T-helper 17 cell (primary cell): ENCODE data around the gene TOX2. TPM values are rescaled to one million over a fixed set of nuclear protein-coding genes. Genes with fewer than 3 reads are reported as not detected.
A peak's percentile ranks its signal among the peaks of the same experiment; 100 is the strongest.

Experiments
- ATAC-seq: fragments of 150-1000 bp; cut with Tn5 transposase; 2 replicates; pipeline ENCODE4 v1.10.0; 2021; ENCODE audit warnings: mild to moderate bottlenecking, moderate library complexity
- DNase-seq, 3 donors: peaks; one replicate each; pipeline versions ENCODE4 v3.0.0 to v3.0.0-alpha.2; 2020 to 2021
- H3K9me3 ChIP-seq: one replicate; pipeline ENCODE4 v1.7.0; 2013; ENCODE audit warnings: low read length, mild to moderate bottlenecking; ENCODE audit not compliant: control insufficient read depth, poor library complexity, severe bottlenecking
- H3K27ac Mint-ChIP-seq: one replicate; pipeline ENCODE4 v1.8.0; 2022; ENCODE audit warnings: mild to moderate bottlenecking, moderate library complexity, mixed read lengths
- H3K27me3 Mint-ChIP-seq: one replicate; pipeline ENCODE4 v1.8.0; 2022; ENCODE audit warnings: mixed read lengths
- H3K36me3 Mint-ChIP-seq: one replicate; pipeline ENCODE4 v1.8.0; 2022; ENCODE audit warnings: low read depth, mixed read lengths
- H3K4me1 Mint-ChIP-seq: one replicate; pipeline ENCODE4 v1.8.0; 2022; ENCODE audit warnings: mild to moderate bottlenecking, mixed read lengths
- H3K4me3 Mint-ChIP-seq: one replicate; pipeline ENCODE4 v1.8.0; 2022; ENCODE audit warnings: mild to moderate bottlenecking, moderate library complexity, mixed read lengths
- total RNA-seq, 4 donors: library from RNA in 2 of 4; stranded (reverse) in 2 of 4; gene quantifications; one replicate each; pipeline ENCODE4 v1.2.3 and lab custom pipeline; 2022 to 2026

The TOX2 gene
- total RNA-seq, 2 donors from 2014 or later, result 1.7 to 2.2 TPM

GRCh38 chr20:43973671-43974450 is 59.2 kb downstream of the TOX2 start:
- H3K4me3 Mint-ChIP-seq, result no peak overlapping the region
- H3K27me3 Mint-ChIP-seq, result peaks cover 13% of the 10 kb centered on the region
- no peak for ATAC-seq
- H3K4me1 Mint-ChIP-seq, result peaks cover 10% of the 10 kb centered on the region
- H3K9me3 ChIP-seq, result no peaks in the 10 kb centered on the region
- no peak overlapping the region for H3K27ac Mint-ChIP-seq
- no peak for DNase-seq
- peaks cover 2% of the 10 kb centered on the region for H3K36me3 Mint-ChIP-seq

GRCh38 chr20:43974695-43975094 is 60.0 kb downstream of the TOX2 start:
- DNase-seq, result no peak
- Mint-ChIP-seq H3K27ac (no peak overlapping the region), H3K4me1 (peaks cover 6% of the 10 kb centered on the region), H3K4me3 (peak overlapping the region; percentile 19), H3K27me3 (peaks cover 13% of the 10 kb centered on the region), H3K36me3 (peaks cover 2% of the 10 kb centered on the region)
- H3K9me3 ChIP-seq, result no peaks in the 10 kb centered on the region
- ATAC-seq, result no peak

- H3K27me3 Mint-ChIP-seq, result peaks cover 13% of the 10 kb centered on the region
- no peaks in the 10 kb centered on the region for H3K9me3 ChIP-seq
- ATAC-seq (no peak), DNase-seq (no peak)
- no peak overlapping the region for H3K4me3 Mint-ChIP-seq
- H3K27ac Mint-ChIP-seq, result no peak overlapping the region
- peaks cover 2% of the 10 kb centered on the region for H3K36me3 Mint-ChIP-seq
- peaks cover 2% of the 10 kb centered on the region for H3K4me1 Mint-ChIP-seq
Observed at GRCh38 chr20:43975096-43975768, 60.6 kb downstream of the TOX2 start.

- DNase-seq, result no peak
- Mint-ChIP-seq H3K36me3 (peaks cover 2% of the 10 kb centered on the region), H3K4me1 (peaks cover 2% of the 10 kb centered on the region), H3K27me3 (peaks cover 8% of the 10 kb centered on the region), H3K27ac (no peak overlapping the region), H3K4me3 (no peak overlapping the region)
- no peaks in the 10 kb centered on the region for H3K9me3 ChIP-seq
- no peak for ATAC-seq
Observed at GRCh38 chr20:43976547-43976946, 61.9 kb downstream of the TOX2 start.

- Mint-ChIP-seq H3K4me3 (no peak overlapping the region), H3K4me1 (peaks cover 5% of the 10 kb centered on the region), H3K36me3 (peaks cover 2% of the 10 kb centered on the region), H3K27me3 (peaks cover 8% of the 10 kb centered on the region), H3K27ac (peak overlapping the region; percentile 21)
- no peaks in the 10 kb centered on the region for H3K9me3 ChIP-seq
- ATAC-seq (no peak), DNase-seq (no peak)
Observed at GRCh38 chr20:43977252-43977651, 62.6 kb downstream of the TOX2 start.

- no peak overlapping the region for H3K4me3 Mint-ChIP-seq
- peaks cover 8% of the 10 kb centered on the region for H3K27me3 Mint-ChIP-seq
- ATAC-seq, result no peak
- no peaks in the 10 kb centered on the region for H3K9me3 ChIP-seq
- H3K27ac Mint-ChIP-seq, result peak overlapping the region; percentile 21
- no peak for DNase-seq
- peaks cover 8% of the 10 kb centered on the region for H3K4me1 Mint-ChIP-seq
- peaks cover 2% of the 10 kb centered on the region for H3K36me3 Mint-ChIP-seq
Observed at GRCh38 chr20:43977962-43978361, 63.3 kb downstream of the TOX2 start.

DNA sequence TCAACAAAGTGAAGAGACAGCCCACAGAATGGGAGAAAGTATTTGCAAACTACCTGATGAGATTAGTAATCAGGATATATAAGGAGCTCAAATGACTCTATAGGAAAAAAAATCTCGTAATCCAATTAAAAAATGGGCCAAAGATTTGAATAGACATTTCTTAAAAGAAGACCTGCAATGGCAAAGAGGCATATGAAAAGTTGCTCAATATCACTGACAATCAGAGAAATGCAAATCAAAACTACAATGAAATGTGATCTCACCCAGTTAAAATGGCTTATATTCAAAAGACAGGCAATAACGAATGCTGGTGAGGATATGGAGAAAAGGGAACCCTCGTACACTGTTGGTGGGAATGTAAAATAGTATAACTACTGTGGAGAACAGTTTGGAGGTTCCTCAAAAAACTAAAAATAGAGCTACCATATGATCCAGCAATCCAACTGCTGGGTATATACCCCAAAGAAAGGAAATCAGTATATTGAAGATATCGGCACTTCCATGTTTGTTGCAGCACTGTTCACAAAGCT is 65.0 kb downstream of the TOX2 start:
- Mint-ChIP-seq H3K27ac (no peak overlapping the region), H3K36me3 (peaks cover 2% of the 10 kb centered on the region), H3K4me3 (no peak overlapping the region), H3K4me1 (peaks cover 8% of the 10 kb centered on the region), H3K27me3 (no peaks in the 10 kb centered on the region)
- no peak for ATAC-seq
- H3K9me3 ChIP-seq, result no peaks in the 10 kb centered on the region
- DNase-seq, result no peak

- no peak for ATAC-seq
- peaks cover 8% of the 10 kb centered on the region for H3K4me1 Mint-ChIP-seq
- H3K4me3 Mint-ChIP-seq, result no peak overlapping the region
- no peaks in the 10 kb centered on the region for H3K9me3 ChIP-seq
- H3K27me3 Mint-ChIP-seq, result peaks cover 7% of the 10 kb centered on the region
- DNase-seq, result no peak
- H3K27ac Mint-ChIP-seq, result peak overlapping the region; percentile 14
- peaks cover 2% of the 10 kb centered on the region for H3K36me3 Mint-ChIP-seq
Observed at GRCh38 chr20:43981540-43981939, 66.9 kb downstream of the TOX2 start.

DNA sequence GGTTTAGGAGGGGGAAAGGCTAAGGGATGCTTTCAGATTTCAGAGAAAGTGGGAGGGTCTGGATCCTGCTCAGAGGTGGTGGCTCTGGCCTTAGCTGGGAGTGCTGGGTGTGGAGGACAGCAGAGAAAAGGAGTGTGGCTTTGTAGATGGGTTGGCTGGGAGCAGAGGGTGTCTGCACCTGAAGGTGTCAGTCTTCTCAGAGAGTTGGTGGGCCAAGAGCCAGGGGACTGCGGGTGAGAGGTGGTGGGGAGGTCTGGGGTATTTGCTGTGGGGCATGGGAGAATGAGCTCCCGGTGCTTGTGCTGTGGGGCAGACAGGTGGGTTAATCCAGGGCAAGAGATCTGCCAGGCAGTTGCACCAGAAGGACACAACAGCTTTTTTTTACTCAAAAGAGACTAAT is 67.4 kb downstream of the TOX2 start:
- peak overlapping the region; percentile 41 for H3K4me3 Mint-ChIP-seq

GRCh38 chr20:43982886-43983285 is 68.2 kb downstream of the TOX2 start:
- Mint-ChIP-seq H3K4me1 (peaks cover 8% of the 10 kb centered on the region), H3K27me3 (peaks cover 7% of the 10 kb centered on the region), H3K36me3 (peaks cover 2% of the 10 kb centered on the region), H3K27ac (no peak overlapping the region), H3K4me3 (no peak overlapping the region)
- no peaks in the 10 kb centered on the region for H3K9me3 ChIP-seq
- no peak for DNase-seq
- no peak for ATAC-seq

More for the DNA sequence above, 67.4 kb downstream of the TOX2 start:
- DNase-seq (no peak), ATAC-seq (no peak)
- Mint-ChIP-seq H3K27ac (peak overlapping the region; percentile 14), H3K27me3 (peaks cover 7% of the 10 kb centered on the region), H3K4me1 (peaks cover 8% of the 10 kb centered on the region), H3K36me3 (peaks cover 2% of the 10 kb centered on the region)
- H3K9me3 ChIP-seq, result no peaks in the 10 kb centered on the region

GRCh38 chr20:43983359-43983758 is 68.7 kb downstream of the TOX2 start:
- Mint-ChIP-seq H3K27ac (no peak overlapping the region), H3K36me3 (peaks cover 2% of the 10 kb centered on the region), H3K4me3 (no peak overlapping the region), H3K27me3 (peaks cover 7% of the 10 kb centered on the region), H3K4me1 (peaks cover 11% of the 10 kb centered on the region)
- ATAC-seq, result no peak
- DNase-seq, result no peak
- no peaks in the 10 kb centered on the region for H3K9me3 ChIP-seq

DNA sequence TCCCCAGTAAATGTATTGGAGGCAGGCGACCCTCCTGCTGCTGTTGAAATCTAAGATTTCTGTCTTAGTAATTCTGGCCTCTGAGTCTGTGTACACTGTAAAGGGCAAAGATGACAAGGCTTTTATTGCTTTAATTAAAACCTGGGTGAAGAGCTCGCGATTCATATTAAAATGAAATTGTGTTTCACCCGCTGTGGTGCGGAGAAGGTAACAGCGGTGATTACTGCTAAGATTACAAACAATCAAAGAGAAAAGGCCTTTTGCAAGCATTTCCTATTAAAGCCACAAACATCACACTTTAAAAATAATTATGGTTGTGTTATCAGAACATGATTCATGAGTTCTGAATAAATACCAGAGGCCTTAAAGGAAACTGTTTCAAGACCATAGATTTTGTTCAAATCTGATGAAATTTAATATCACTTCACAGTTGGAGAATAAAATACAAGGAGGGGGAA is 69.3 kb downstream of the TOX2 start:
- DNase-seq (no peak), ATAC-seq (no peak)
- no peaks in the 10 kb centered on the region for H3K9me3 ChIP-seq
- Mint-ChIP-seq H3K4me1 (peaks cover 14% of the 10 kb centered on the region), H3K4me3 (no peak overlapping the region), H3K27me3 (peaks cover 7% of the 10 kb centered on the region), H3K36me3 (no peaks in the 10 kb centered on the region), H3K27ac (no peak overlapping the region)

DNA sequence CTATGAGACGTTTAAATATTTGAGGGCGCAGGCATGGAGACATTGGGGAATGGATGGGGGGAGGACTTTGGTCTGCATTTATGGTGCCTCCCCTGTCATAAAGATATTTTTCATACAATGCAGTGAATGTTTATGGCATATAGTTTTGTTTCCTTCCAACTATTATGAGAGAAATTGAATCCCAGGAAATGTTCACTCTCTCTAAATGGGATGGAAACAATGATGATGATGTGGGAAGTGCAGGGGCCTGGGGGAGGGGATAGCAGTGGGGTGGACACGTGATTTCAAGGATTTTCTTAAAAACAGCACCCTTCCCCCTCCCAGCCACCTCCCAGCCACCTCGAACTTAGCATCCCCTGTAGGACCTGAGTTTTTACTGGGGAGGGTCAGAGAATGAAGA is 69.9 kb downstream of the TOX2 start:
- Mint-ChIP-seq H3K27me3 (peaks cover 7% of the 10 kb centered on the region), H3K4me1 (peaks cover 14% of the 10 kb centered on the region), H3K36me3 (no peaks in the 10 kb centered on the region), H3K27ac (no peak overlapping the region), H3K4me3 (no peak overlapping the region)
- H3K9me3 ChIP-seq, result no peaks in the 10 kb centered on the region
- ATAC-seq, result no peak
- DNase-seq, result no peak
